D341Med (cell line): ENCODE measurements around the gene STEEP1.

Source experiments
- DNase-seq: peaks from one replicate; pipeline ENCODE4 v3.0.0; 2012; ENCODE audit warnings: low spot score

STEEP1 gene

GRCh38 chrX:119565107-119565663 lies at the start of gene STEEP1:
Gene STEEP1 (minus strand): TSS chrX:119565409. CDS start chrX:119565355, 54 bp downstream.
- DNase-seq = peak; percentile 84

DNA sequence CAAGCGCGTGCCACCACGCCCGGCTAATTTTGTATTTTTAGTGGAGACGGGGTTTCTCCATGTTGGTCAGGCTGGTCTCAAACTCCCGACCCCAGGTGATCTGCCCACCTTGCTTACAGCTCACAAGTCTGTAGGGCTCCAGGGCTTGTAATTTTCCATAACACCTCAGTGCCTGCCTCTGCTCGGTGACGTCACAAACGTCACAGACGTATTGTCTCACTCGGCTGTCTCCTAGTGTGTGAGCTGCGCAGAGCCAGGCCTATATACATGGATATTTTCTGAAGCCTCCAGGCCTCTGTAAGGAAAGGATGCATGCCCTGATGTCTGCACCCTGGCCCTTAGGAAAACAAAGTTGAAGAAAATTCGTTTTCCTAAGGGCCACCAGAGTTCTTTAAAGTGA lies 49.6 kb upstream of the STEEP1 start:
- no peak for DNase-seq

- DNase-seq = no peak
Observed at GRCh38 chrX:119607018-119607389, 41.8 kb upstream of the STEEP1 start.

DNA sequence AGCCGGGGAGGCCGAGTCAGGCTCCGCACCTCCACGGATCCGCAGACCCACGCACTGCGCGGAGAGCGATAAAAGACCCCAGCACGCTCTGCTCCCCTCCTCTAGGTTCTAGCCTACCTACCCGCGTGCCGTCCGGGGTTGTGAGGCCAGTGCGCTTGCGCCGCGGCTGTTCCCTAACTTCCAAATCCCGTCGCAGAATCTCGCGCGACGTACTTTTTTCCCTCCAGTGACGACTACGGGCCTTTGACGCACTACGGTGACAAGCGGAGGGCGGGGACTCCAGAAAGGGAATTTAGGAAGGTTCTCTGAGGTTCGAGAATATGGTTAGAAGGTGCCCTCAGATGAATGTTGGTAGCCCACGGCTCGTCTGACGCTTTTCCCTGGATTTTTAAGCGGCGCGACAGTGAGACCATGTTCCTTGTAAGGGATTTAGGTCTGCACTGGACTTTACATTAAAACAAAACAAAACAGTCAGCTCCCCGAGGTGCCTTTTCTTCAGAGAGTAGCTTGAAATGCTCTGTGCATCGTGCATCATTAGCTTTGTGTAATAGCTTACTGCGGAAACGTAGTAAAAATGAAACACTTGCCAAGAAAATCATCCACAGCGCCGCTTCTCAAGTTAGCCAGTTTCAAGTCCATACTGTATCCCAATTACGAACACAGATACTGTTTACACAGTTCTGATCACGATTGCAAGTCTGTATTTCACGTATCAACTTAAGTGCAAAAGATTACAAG lies 41.2 kb upstream of the STEEP1 start, which contains the start of gene NKRF:
TSS of gene NKRF (minus strand) at position 145 of the 738 bp plus-strand sequence.
- peak; percentile 85 for DNase-seq

- DNase-seq = peak; percentile 59
Observed at GRCh38 chrX:119605464-119606279, 40.5 kb upstream of the STEEP1 start.

DNA sequence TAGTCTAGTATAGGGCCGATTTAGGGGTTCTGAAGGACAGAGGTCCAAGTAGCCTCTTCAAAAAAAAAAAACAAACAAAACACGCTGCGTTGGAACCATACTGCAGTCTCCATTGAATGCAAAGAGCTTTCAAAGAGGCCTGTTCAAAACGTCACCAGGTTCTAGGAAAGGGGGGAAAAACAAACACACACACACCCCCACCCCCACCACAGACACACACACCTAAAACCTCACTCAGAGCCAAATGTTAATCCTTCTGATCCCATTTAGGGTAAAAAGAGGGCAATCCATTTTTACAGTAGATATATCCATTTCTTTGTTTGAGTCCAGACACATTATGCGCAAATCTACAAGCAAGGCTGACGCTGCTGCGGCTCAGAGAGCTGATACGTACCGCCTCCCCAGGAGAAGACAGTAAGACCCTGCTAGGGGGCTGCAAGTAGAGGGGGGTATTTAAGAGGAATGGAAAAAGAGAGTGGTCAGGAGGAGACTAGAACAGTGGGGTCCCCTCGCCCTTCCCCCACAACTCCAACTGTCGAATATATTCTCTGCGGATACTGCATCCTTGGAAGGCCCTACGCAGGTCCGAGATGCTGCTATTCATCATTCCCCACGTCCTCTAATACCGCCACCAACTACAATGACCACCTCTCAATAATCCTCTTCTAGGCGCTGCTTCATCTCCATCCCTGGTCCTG lies 39.7 kb upstream of the STEEP1 start:
- peak; percentile 27 for DNase-seq

- DNase-seq = no peak
Observed at GRCh38 chrX:119602701-119603255, 37.6 kb upstream of the STEEP1 start.

- no peak for DNase-seq
Observed at GRCh38 chrX:119589810-119590209, 24.6 kb upstream of the STEEP1 start.

GRCh38 chrX:119583431-119584059 lies 18.3 kb upstream of the STEEP1 start:
- DNase-seq = no peak

DNA sequence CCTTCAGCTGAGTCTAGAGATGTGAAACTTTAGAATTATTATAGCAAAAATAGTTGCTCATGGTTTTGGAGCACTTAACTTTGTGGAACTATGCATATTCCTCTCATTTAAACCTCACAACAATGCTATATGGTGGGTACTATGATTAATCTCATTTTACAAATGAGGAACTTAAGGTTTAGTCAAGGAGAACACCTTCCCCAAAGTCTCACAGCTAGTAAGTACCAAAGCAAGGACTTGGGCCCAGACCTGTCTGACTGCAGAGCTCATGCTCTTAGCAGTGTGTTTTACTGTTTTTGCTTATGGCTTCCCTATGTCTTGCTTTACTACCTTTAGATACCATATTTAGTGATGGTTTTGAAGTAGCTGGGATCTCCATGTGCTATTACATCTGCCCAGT lies 14.2 kb upstream of the STEEP1 start:
- DNase-seq = no peak

DNA sequence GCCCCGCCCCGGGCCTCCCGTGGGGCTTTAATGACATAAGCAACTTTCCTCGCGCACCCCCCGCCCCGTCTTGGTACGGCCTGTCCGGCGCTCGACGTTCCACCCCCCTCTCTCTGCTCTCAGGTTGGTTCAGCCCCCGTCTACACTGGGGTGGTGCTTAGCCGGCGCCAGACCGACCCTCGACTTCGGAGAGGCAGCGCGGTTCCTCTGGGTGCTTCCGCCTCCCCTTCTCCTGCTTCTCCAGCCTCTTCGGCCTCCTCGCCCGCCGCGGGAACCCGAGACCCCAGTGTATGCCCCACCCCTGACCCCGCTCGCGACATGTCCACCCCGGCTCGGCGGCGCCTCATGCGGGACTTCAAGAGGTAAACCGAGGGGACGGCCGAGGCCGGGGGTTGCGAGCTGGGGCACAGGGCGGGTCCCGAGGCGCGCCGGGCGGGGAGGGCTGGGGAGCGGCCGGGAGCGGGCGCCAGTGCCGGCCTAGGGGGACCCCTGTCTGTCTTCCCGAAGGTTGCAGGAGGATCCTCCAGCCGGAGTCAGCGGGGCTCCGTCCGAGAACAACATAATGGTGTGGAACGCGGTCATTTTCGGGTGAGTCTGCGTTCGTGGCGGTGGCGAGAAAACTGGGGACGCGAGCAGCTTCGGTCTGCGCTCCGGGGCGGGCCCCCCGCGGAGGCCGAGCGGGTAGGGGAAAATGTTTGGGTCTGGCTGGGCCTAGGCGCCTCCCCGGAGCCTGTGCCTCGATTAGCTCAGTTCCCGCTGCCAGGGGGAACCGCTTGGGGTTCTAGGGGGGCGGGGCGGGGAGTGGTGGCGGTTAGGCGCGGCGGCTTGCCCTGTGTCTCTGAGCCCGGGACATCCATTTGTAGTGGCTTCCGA lies 9.4 kb upstream of the STEEP1 start, which contains the start of gene UBE2A:
TSS of gene UBE2A (plus strand) at position 170 of the 873 bp plus-strand sequence. CDS start at position 319, 149 bp downstream.
- peak; percentile 91 for DNase-seq

- DNase-seq = peak; percentile 41
Observed at GRCh38 chrX:119573840-119574393, 8.7 kb upstream of the STEEP1 start.

- no peak for DNase-seq
Observed at GRCh38 chrX:119573222-119573621, 8.0 kb upstream of the STEEP1 start.

GRCh38 chrX:119570351-119570835 lies 5.2 kb upstream of the STEEP1 start:
- DNase-seq = no peak

DNA sequence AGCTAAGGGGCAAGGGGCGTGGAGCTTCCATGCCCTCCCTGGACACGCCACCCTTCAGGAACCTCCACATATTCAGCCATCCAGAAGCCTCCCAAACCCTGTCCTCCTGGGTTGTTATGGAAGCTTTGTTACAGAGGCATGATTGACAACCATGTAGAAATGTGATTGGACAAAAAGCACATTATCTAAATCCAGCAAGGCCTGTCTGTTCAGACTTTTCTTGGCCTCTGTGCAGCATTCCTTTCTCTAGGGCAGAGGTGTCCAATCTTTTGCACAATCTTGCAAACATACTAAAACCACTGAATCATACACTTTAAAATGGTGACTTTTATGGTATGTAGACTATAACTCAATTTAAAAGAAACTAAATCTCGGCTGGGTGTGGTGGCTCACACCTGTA lies 12.7 kb downstream of the STEEP1 start:
- DNase-seq = no peak

- peak; percentile 41 for DNase-seq
Observed at GRCh38 chrX:119549327-119550016, 15.7 kb downstream of the STEEP1 start.

DNA sequence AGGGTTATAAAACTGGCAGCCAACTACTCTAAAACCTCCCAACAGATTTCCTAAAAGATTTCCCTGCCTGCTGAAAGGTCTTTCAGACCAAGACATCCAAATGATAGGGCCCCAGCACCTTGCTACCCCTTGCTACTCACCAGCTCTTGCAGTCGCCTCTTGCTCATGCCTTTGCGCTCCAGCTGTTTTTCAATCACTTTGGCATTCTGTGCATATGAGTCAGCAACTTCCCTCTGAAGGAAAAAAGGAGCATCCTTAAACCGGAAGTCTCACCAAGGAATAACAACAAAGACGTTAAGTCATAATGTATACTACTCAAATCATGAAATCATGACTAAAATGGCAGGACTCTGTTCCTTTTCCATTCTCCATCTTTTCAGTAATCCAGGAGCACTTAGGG lies 24.0 kb downstream of the STEEP1 start:
- no peak for DNase-seq

- peak; percentile 18 for DNase-seq
Observed at GRCh38 chrX:119539872-119540271, 25.3 kb downstream of the STEEP1 start.

DNA sequence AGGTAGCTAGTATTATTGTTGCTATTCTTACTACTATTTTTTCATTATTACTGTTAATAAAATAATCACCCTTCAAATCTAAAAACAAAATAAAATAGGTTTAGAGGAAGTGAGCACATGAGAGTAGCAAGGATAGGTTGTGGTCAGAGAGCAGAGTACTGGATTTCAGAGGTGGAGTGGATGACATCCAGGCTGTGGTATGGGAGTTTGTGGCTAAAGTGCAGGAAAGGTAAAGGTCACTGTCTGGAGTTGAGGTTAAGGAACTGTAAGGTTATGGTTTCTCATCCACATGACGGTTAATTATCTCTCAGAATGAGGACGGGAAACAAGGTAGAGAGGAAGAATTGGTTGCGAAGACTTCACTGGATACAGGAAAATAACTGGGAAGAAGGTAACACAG lies 27.7 kb downstream of the STEEP1 start:
- DNase-seq = no peak
